HG03060 (cell line): ENCODE data around the gene SEMA4F.

Experiments
- ATAC-seq: cut with Tn5 transposase; IDR thresholded peaks from one replicate; pipeline ENCODE4 v1.9.1; 2021; ENCODE audit warnings: low read depth, moderate number of reproducible peaks; ENCODE audit not compliant: unreplicated experiment

The SEMA4F gene

GRCh38 chr2:74702001-74702715, 48.1 kb downstream of the SEMA4F start:
- no peak for ATAC-seq

DNA sequence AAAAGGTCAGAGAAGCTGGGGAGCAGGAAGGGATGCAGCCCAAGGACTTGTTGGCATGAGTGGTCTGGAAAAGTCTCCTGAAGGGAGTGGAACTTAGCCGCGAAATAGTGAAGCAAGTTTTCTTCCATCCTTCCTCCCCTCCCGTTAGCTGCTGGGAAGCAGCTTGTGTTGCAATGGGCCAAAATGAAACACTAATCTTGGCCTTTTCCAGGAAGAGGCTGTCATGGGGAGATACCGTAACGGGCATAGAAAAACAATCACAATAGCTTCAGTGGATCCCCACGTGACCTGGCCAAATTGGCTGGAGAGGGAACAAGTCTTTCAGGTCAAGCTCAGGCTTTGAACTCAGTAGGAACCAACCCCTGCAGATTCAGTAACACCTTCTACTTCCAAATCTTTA, 49.3 kb downstream of the SEMA4F start:
- ATAC-seq = no peak

DNA sequence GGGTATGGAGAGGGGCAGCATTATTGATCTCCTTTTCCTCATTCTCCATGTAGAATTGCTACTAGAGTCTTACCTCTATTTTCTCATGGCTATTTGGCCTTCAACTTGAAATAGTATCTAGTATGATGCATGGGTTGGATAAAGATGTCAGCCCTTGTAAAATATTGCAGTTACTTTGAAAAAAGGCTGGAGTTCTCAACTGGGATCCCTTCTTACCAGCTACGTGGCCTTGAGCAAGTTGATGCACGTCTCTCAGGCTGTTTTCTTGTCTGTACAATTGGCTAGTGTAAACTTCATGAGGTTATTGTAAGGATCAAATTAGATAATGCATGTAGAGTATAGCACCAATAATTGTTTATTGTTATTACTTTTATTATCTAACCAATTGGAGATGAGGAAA, 50.2 kb downstream of the SEMA4F start:
- no peak for ATAC-seq

- ATAC-seq = no peak
Observed at GRCh38 chr2:74706741-74707140, 52.7 kb downstream of the SEMA4F start.

DNA sequence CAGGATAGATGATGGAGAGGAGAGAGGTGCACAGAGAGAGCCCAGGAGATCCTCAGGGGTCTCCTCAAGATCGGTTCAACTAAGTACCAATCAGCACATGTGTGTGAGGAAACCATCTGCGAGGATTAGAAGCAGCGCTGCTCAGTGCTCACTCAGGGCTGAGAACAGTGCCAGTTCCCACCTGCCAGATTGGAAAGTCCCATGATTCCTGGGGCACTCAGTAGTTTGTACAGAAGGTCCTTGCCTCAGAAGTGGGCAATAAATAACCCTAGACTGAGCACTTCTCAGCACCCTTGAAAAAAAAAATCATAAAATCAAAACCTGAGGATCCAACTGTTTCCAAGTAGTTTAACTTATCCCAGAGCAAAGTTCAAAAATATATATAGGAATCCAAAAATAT, 53.8 kb downstream of the SEMA4F start:
- no peak for ATAC-seq

DNA sequence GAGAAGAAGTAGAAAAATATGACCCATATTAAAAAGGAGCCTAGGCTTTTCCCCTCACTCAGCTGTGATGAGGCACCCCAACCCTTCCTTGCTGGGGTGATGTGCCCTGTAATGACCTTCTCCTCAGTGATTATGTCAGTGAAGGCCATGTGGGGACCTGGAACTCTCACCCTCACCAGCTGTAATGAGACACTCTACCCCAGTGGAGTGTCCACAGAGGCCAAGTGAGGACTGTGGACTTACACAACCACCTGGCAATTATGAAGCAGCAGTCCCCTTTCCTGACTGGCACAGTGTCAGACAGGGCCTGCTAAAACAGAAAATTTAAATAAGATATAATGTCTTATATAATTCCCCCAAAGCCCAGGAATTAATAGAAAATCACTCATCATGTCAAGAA, 54.2 kb downstream of the SEMA4F start:
- ATAC-seq = no peak

- ATAC-seq = no peak
Observed at GRCh38 chr2:74708883-74709282, 54.8 kb downstream of the SEMA4F start.

- no peak for ATAC-seq
Observed at GRCh38 chr2:74712223-74713053, 58.4 kb downstream of the SEMA4F start.

GRCh38 chr2:74714691-74715080, 60.6 kb downstream of the SEMA4F start:
- no peak for ATAC-seq

GRCh38 chr2:74715081-74715791, 61.2 kb downstream of the SEMA4F start:
- ATAC-seq = peak; percentile 90

DNA sequence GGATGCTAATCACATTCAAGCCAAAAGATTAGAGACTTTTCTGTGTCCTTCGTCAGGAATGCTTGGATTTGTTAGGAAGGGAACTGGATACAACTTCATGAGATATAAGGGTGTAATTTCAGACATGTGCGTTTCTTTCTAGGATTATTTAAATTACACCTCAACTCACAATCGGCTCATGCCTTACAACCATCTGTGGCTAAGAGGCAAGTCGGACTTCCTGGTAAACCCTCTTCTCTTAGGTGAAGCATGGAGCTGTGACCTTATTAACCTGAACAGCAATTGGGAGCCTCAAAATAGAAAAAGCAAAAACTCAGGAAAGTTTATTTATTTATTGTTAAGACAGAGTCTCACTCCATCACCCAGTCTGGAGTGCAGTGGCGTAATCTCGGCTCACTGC, 61.8 kb downstream of the SEMA4F start:
- no peak for ATAC-seq

DNA sequence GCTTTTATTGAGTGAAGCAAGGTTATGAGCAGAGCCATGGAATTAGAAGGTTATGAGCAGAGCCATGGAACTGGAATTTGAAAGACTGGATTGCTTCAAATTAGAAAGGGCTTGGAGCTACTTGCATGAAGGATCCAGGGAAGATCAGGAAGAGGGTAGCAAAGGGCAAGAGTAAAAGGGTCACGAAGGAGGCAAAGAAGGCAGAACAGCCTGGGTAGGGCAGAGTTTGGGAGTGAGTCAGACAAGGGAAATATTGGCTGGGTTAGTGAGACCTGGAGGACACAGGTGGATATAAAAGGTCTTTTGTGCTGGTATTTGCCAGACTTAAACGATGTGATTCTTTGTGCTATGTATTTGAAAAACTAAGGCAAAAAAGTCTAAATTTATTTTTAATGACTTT, 65.0 kb downstream of the SEMA4F start:
- no peak for ATAC-seq

DNA sequence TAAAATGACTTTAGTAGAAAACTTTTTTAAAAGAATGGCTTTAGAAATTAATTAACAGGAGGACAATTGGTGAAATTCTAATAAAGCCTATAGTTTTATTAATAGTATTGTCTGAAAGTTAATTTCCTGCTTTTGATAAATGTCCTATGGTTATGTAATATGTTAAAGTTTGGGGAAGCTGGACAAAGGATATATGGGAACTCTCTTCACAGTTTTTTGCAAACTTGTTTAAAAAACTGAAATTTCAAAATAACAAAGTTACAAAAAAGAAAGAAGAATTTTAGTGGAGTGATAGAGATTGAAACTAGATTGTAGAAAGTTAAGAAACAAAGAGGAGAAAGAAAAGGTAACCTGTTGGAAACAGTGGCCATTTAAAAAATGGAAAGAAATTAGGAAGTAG, 67.3 kb downstream of the SEMA4F start:
- ATAC-seq = no peak

- no peak for ATAC-seq
Observed at GRCh38 chr2:74724496-74724895, 70.4 kb downstream of the SEMA4F start.

DNA sequence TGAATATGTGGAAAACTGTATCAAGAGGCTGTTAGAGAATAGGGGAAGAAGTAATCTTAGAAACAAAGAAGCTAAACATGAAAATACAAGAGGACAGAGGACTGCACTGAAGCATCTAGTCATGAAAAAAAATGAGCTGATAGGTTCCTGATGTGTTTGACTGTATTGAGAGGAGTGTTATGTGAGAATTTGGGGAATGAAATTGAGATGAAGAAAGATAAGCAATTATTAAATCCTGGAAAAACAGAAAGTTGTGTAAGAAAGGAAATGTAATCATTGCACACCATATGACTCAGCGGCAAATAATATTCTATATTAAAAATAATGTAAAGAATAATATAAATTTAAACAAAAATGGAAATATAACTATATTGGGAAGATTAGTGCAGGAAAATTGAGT, 71.2 kb downstream of the SEMA4F start:
- ATAC-seq = no peak

DNA sequence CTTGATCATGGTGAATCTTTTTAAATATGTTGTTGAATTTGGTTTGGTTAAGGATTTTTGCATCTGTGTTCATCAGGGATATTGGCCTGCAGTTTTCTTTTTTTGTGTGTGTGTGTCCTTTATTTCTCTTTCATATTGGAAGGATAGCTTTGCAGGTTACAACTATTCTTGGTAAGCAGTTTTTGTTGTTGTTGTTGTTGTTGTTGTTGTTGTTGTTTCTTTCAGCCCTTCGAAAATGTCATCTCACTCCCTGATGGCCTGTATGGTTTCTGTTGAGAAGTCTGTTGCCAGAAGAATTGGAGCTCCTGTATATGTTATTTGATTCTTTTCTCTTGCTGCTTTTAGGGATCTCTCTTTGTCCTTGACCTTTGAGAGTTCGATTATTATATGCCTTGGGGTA, 74.8 kb downstream of the SEMA4F start:
- no peak for ATAC-seq

GRCh38 chr2:74730530-74730929, 76.5 kb downstream of the SEMA4F start:
- ATAC-seq = no peak
